ENCODE data around the gene FOXO6. TPM values are rescaled to one million over a fixed set of nuclear protein-coding genes. Genes with fewer than 3 reads are reported as not detected.
"Not testable (repeated sequence)": the region's sequence is repeated elsewhere in the genome, so short reads cannot be mapped to it uniquely, and the experiment has no call there.

The FOXO6 gene
- total RNA-seq, 4 donors from 2014 or later: 0.14 to 4.1 TPM; not detected in 2

- 87 to 100% methylated on average over 1 to 11 of the region's 11 CpGs for WGBS, 2 donors (ENCODE audit: low coverage in 1 of 2)
- Histone ChIP-seq H3K27ac (no peak overlapping the region), H3K36me3 (no peaks in the 10 kb centered on the region), H3K4me3 (no peak overlapping the region), H3K9me3 (no peaks in the 10 kb centered on the region), H3K4me1 (no peaks in the 10 kb centered on the region), H3K27me3 (no peaks in the 10 kb centered on the region)
- TF ChIP-seq CTCF (IDR thresholded peaks at IDR 0.05) (no peak), POLR2A (IDR thresholded peaks at IDR 0.05) (no peak), POLR2AphosphoS5 (IDR thresholded peaks at IDR 0.05) (no peak)
- in situ Hi-C loops (cut with MboI; ENCODE audit: low pct_ligation_motif_present in 1 of 4, low pct_unique_long_range_greater_than_20kb in 1 of 4, low sequenced_read_pairs in 3 of 4): loop anchor here in 3 of 4 donors (10.0 kb wide), 1 partner anchor 85 kb away; no protein-coding TSS in a partner anchor
- DNase-seq: no peak
- intact Hi-C loops (cut with DNase I; ENCODE audit: low total_unique reads): no loop called here
Observed at GRCh38 chr1:41329662-41330587, 31.3 kb upstream of the FOXO6 start.

- in situ Hi-C loops (cut with MboI; ENCODE audit: low pct_ligation_motif_present in 1 of 4, low pct_unique_long_range_greater_than_20kb in 1 of 4, low sequenced_read_pairs in 3 of 4) (no loop called here), intact Hi-C loops (cut with DNase I; ENCODE audit: low total_unique reads) (no loop called here)
- WGBS, 2 donors (ENCODE audit: low coverage in 1 of 2): 33 to 64% methylated on average over 2 to 17 of the region's 17 CpGs
Observed at GRCh38 chr1:41330588-41331545, 30.4 kb upstream of the FOXO6 start.

GRCh38 chr1:41331546-41331917, 29.7 kb upstream of the FOXO6 start:
- Histone ChIP-seq H3K27me3 (no peaks in the 10 kb centered on the region), H3K4me3 (no peak overlapping the region), H3K4me1 (no peaks in the 10 kb centered on the region), H3K36me3 (no peaks in the 10 kb centered on the region), H3K9me3 (no peaks in the 10 kb centered on the region), H3K27ac (no peak overlapping the region)
- no peak for TF ChIP-seq POLR2A (IDR thresholded peaks at IDR 0.05)
- no peak for TF ChIP-seq CTCF (IDR thresholded peaks at IDR 0.05)
- no peak for TF ChIP-seq EP300 (IDR thresholded peaks at IDR 0.05; ENCODE audit: low read depth)
- no peak for TF ChIP-seq POLR2AphosphoS5 (IDR thresholded peaks at IDR 0.05)
- 79% methylated on average over 1 of the region's 1 CpG; no CpG with 5 or more reads in 1 of the 2 donors for WGBS, 2 donors (ENCODE audit: low coverage in 1 of 2)
- intact Hi-C loops (cut with DNase I; ENCODE audit: low total_unique reads): no loop called here
- in situ Hi-C loops (cut with MboI; ENCODE audit: low pct_ligation_motif_present in 1 of 4, low pct_unique_long_range_greater_than_20kb in 1 of 4, low sequenced_read_pairs in 3 of 4): no loop called here
- DNase-seq: no peak

More at GRCh38 chr1:41330588-41331545, 30.4 kb upstream of the FOXO6 start:
- Histone ChIP-seq H3K36me3 (no peaks in the 10 kb centered on the region), H3K4me1 (no peaks in the 10 kb centered on the region), H3K27ac (no peak overlapping the region), H3K27me3 (no peaks in the 10 kb centered on the region), H3K9me3 (no peaks in the 10 kb centered on the region), H3K4me3 (no peak overlapping the region)
- TF ChIP-seq POLR2A (IDR thresholded peaks at IDR 0.05): no peak
- no peak for DNase-seq

GRCh38 chr1:41332161-41332560, 29.1 kb upstream of the FOXO6 start:
- H3K36me3 ChIP-seq; H3K27me3 ChIP-seq; H3K4me1 ChIP-seq; in situ Hi-C loops (cut with MboI; ENCODE audit: low pct_ligation_motif_present in 1 of 4, low pct_unique_long_range_greater_than_20kb in 1 of 4, low sequenced_read_pairs in 3 of 4); H3K9me3 ChIP-seq; intact Hi-C loops (cut with DNase I; ENCODE audit: low total_unique reads); DNase-seq; H3K27ac ChIP-seq; H3K4me3 ChIP-seq: not testable (repeated sequence)
- WGBS, 2 donors (ENCODE audit: low coverage in 1 of 2): 91% methylated on average over 6 of the region's 6 CpGs; no CpG with 5 or more reads in 1 of the 2 donors

Measured in transverse colon (tissue), 4 donors.